Endodermal cell (in vitro differentiated cells): ENCODE data around the gene BSN. TPM values are rescaled to one million over a fixed set of nuclear protein-coding genes. Genes with fewer than 3 reads are reported as not detected.
A peak's percentile ranks its signal among the peaks of the same experiment; 100 is the strongest.

Experiments used
- DNase-seq: peaks from one replicate; pipeline ENCODE4 v3.0.0-alpha.2; 2017
- H3K27ac ChIP-seq: 2 replicates; pipeline ENCODE4 v1.5.1; 2013; ENCODE audit warnings: mild to moderate bottlenecking, low read depth, low read length, moderate library complexity
- H3K27me3 ChIP-seq: 2 replicates; pipeline ENCODE4 v1.6.1; 2013; ENCODE audit warnings: mild to moderate bottlenecking, low read length, moderate library complexity; ENCODE audit not compliant: insufficient read depth, control insufficient read depth, poor library complexity, severe bottlenecking
- H3K36me3 ChIP-seq: 2 replicates; pipeline ENCODE4 v1.7.0; 2013; ENCODE audit warnings: mild to moderate bottlenecking, low read length, moderate library complexity; ENCODE audit not compliant: control insufficient read depth, insufficient read depth
- H3K4me1 ChIP-seq: one replicate; pipeline ENCODE4 v1.7.0; 2013; ENCODE audit warnings: low read length; ENCODE audit not compliant: control insufficient read depth, insufficient read depth
- H3K4me3 ChIP-seq: 2 replicates; pipeline ENCODE4 v1.5.1; 2013; ENCODE audit warnings: mild to moderate bottlenecking, low read length, moderate library complexity
- H3K9ac ChIP-seq: 2 replicates; pipeline ENCODE4 v1.6.1; 2013; ENCODE audit warnings: mild to moderate bottlenecking, low read length, moderate library complexity; ENCODE audit not compliant: poor library complexity, severe bottlenecking; ENCODE audit errors: extremely low read depth
- H3K9me3 ChIP-seq: 2 replicates; pipeline ENCODE4 v1.6.1; 2013; ENCODE audit warnings: mild to moderate bottlenecking, low read length, moderate library complexity; ENCODE audit not compliant: control insufficient read depth
- H3K27ac Mint-ChIP-seq: 2 replicates; pipeline ENCODE4 v1.8.0; 2020; ENCODE audit warnings: mixed read lengths
- H3K27me3 Mint-ChIP-seq: 2 replicates; pipeline ENCODE4 v1.8.0; 2021; ENCODE audit warnings: mild to moderate bottlenecking, mixed read lengths; ENCODE audit not compliant: insufficient read depth
- H3K36me3 Mint-ChIP-seq: 2 replicates; pipeline ENCODE4 v1.8.0; 2020; ENCODE audit warnings: low read depth, mixed read lengths
- H3K4me1 Mint-ChIP-seq: 2 replicates; pipeline ENCODE4 v1.8.0; 2020; ENCODE audit warnings: mixed read lengths
- H3K4me3 Mint-ChIP-seq: 2 replicates; pipeline ENCODE4 v1.8.0; 2020; ENCODE audit warnings: mild to moderate bottlenecking, moderate library complexity, mixed read lengths
- H3K9me3 Mint-ChIP-seq: 2 replicates; pipeline ENCODE4 v1.8.0; 2020; ENCODE audit warnings: mild to moderate bottlenecking, mixed read lengths
- WGBS, 2 experiments: methylation state at CpG; one replicate each; pipeline versions ENCODE4 v1.1.5 to v1.1.7; 2013; ENCODE audit warnings: missing lambda C conversion rate in 2 of 2, mixed read lengths in 1 of 2; ENCODE audit not compliant: insufficient coverage in 1 of 2, insufficient read length in 1 of 2; 5-methylcytosine and 5-hydroxymethylcytosine counted together
- total RNA-seq, 2 donors: library from RNA; stranded (reverse); fragmentation: NEBNext Ultra II Directional in 1 of 2; extraction: Animal tissue kit (Norgen Biotek cat#: 25700) in 1 of 2; gene quantifications; 2 replicates in 1 of 2; 3 replicates in 1 of 2; pipeline ENCODE4 v1.2.1, GENCODE V29; 2021
- TF ChIP-seq, protein P1 (sequence below): fragments of 200-600 bp; sonication (generic); conservative IDR thresholded peaks from 2 replicates; pipeline ENCODE4 v1.5.0; 2021; ENCODE audit warnings: antibody characterized with exemption, mild to moderate bottlenecking

The BSN gene
- total RNA-seq, 2 donors from 2014 or later: 2.4 to 2.5 TPM

DNA sequence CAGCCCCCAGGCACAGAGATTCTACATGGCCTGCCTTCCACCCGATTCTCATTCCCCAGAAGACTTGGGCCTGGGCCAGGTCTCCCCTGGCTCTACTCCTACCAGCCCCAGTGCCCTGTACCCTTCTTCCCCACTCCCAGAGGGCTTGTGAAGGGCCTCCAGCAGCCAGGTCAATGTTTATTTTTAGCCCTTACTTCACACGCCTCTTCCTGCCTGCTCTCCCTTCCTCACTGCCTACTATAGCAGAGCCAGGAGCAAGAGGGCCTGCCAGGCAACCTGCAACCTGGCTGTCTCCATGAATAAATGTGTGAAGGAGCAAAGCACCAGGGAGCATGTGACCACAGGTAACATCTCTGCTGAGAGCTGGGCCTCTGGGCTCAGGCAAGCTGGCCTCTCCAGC is 93.5 kb downstream of the BSN start:
- no peak overlapping the region for H3K27ac Mint-ChIP-seq
- no peak overlapping the region for H3K4me3 ChIP-seq
- no peak overlapping the region for H3K27ac ChIP-seq
- no peak overlapping the region for H3K9ac ChIP-seq
- no peaks in the 10 kb centered on the region for H3K9me3 Mint-ChIP-seq
- TF ChIP-seq, protein P1, sequence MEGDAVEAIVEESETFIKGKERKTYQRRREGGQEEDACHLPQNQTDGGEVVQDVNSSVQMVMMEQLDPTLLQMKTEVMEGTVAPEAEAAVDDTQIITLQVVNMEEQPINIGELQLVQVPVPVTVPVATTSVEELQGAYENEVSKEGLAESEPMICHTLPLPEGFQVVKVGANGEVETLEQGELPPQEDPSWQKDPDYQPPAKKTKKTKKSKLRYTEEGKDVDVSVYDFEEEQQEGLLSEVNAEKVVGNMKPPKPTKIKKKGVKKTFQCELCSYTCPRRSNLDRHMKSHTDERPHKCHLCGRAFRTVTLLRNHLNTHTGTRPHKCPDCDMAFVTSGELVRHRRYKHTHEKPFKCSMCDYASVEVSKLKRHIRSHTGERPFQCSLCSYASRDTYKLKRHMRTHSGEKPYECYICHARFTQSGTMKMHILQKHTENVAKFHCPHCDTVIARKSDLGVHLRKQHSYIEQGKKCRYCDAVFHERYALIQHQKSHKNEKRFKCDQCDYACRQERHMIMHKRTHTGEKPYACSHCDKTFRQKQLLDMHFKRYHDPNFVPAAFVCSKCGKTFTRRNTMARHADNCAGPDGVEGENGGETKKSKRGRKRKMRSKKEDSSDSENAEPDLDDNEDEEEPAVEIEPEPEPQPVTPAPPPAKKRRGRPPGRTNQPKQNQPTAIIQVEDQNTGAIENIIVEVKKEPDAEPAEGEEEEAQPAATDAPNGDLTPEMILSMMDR: no peak
- no peaks in the 10 kb centered on the region for H3K27me3 Mint-ChIP-seq
- H3K36me3 Mint-ChIP-seq: no peaks in the 10 kb centered on the region
- WGBS, 2 experiments: 82 to 93% methylated on average over 2 of the region's 2 CpGs
- H3K4me1 ChIP-seq: no peaks in the 10 kb centered on the region
- no peak for DNase-seq
- H3K36me3 ChIP-seq: no peaks in the 10 kb centered on the region
- no peaks in the 10 kb centered on the region for H3K27me3 ChIP-seq
- no peaks in the 10 kb centered on the region for H3K4me1 Mint-ChIP-seq
- no peak overlapping the region for H3K4me3 Mint-ChIP-seq
- no peaks in the 10 kb centered on the region for H3K9me3 ChIP-seq

DNA sequence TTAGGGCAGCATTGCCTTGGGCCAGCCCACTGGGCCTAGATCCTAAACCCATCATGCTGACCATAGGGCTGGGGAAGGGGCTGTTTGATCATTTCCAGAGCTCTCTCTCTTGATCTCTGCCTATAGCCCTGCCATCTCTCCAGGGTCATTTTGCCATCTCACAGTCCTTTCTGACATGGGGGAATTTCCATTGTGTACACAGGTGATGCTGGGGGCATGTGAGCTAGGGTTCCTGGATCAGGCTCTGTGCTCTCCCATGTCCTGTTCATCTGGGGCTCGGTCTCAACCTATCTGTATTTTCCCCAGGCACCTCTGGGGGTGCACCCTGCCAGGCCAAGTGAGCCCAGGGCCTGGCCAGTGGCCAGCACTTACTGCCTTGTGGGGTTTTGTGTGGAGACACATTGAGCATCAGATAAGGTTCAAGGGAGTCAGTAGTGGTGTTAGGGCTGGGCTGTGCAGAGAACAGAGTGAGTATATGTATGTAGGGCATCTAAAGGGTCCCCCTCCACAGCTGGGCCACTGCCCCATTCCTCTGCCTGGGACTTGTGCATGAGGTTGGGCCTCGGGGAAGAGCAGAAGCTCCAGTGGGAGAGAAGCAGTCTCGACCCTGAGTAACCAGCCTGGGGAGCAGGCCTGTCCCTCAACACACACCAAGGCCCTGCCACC is 94.2 kb downstream of the BSN start:
- Histone ChIP-seq H3K9ac (no peak overlapping the region), H3K4me3 (no peak overlapping the region), H3K27me3 (no peaks in the 10 kb centered on the region), H3K36me3 (no peaks in the 10 kb centered on the region), H3K27ac (no peak overlapping the region), H3K4me1 (no peaks in the 10 kb centered on the region), H3K9me3 (no peaks in the 10 kb centered on the region)
- WGBS, 2 experiments: 89 to 100% methylated on average over 1 to 3 of the region's 3 CpGs
- Mint-ChIP-seq H3K27ac (peak overlapping the region; percentile 39), H3K4me3 (no peak overlapping the region), H3K27me3 (no peaks in the 10 kb centered on the region), H3K9me3 (no peaks in the 10 kb centered on the region), H3K4me1 (no peaks in the 10 kb centered on the region), H3K36me3 (no peaks in the 10 kb centered on the region)
- TF ChIP-seq, protein P1: no peak
- no peak for DNase-seq

DNA sequence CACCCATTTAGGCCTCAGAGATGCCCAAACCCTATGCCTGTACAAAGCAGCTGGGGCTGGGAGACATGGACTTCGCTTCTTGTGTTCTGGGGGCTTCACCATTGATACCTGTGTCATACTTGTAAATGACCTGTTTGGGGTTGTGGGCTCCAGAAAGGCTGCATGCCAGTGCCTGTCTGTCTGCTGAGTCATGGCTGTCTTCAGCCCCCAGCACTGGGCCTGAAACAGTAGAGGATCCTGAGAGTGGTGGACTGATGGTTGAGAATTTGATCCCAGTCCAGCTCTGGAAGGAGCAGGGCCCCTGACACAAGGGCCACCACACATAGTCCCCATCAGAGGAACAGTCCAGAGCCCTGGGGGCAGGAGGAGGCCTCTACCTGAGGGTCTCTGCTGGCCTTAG is 95.3 kb downstream of the BSN start:
- Mint-ChIP-seq H3K27me3 (no peaks in the 10 kb centered on the region), H3K27ac (peak overlapping the region; percentile 3), H3K4me1 (no peaks in the 10 kb centered on the region), H3K4me3 (no peak overlapping the region), H3K9me3 (no peaks in the 10 kb centered on the region), H3K36me3 (no peaks in the 10 kb centered on the region)
- Histone ChIP-seq H3K4me3 (no peak overlapping the region), H3K4me1 (no peaks in the 10 kb centered on the region), H3K27me3 (no peaks in the 10 kb centered on the region), H3K27ac (no peak overlapping the region), H3K9me3 (no peaks in the 10 kb centered on the region), H3K36me3 (no peaks in the 10 kb centered on the region), H3K9ac (no peak overlapping the region)
- DNase-seq: no peak
- TF ChIP-seq, protein P1: no peak
- WGBS, 2 experiments: 86 to 100% methylated on average over 1 of the region's 1 CpG
